ENCODE measurements around the gene LILRB1. TPM values are rescaled to one million over a fixed set of nuclear protein-coding genes. Genes with fewer than 3 reads are reported as not detected.
"Not testable (repeated sequence)": the region's sequence is repeated elsewhere in the genome, so short reads cannot be mapped to it uniquely, and the experiment has no call there.

Gene LILRB1
- total and polyA plus RNA-seq, 2 donors from 2014 or later, result 0.41 to 10.9 TPM

- intact Hi-C loops (cut with DNase I); H3K9ac ChIP-seq (ENCODE audit: low read length in 3 of 3); H3K27me3 ChIP-seq (ENCODE audit: control insufficient read depth, insufficient read depth, low read length); FAIRE-seq; H3K4me1 ChIP-seq (ENCODE audit: control insufficient read depth in 2 of 3, insufficient read depth in 2 of 3, low read depth in 1 of 3, low read length in 3 of 3); H3K4me3 ChIP-seq (ENCODE audit: low read length in 3 of 3); H3K9me3 ChIP-seq (ENCODE audit: control insufficient read depth in 2 of 3, insufficient read depth in 1 of 3, low read length in 3 of 3); H3K27ac ChIP-seq (ENCODE audit: low read depth in 2 of 2, low read length in 2 of 2); H3K36me3 ChIP-seq (ENCODE audit: control insufficient read depth in 2 of 3, insufficient read depth in 3 of 3, low read length in 3 of 3): not testable (repeated sequence)
- peak in 1 of 5 donors; percentile 22 for DNase-seq
Observed at GRCh38 chr19:54624934-54625730, 5.2 kb upstream of the LILRB1 start.

GRCh38 chr19:54626757-54627156 lies 3.5 kb upstream of the LILRB1 start:
- Histone ChIP-seq H3K9me3 (ENCODE audit: control insufficient read depth in 2 of 3, insufficient read depth in 1 of 3, low read length in 3 of 3) (no peaks in the 10 kb centered on the region), H3K27me3 (ENCODE audit: control insufficient read depth, insufficient read depth, low read length) (no peaks in the 10 kb centered on the region), H3K27ac (ENCODE audit: low read depth in 2 of 2, low read length in 2 of 2) (no peak overlapping the region), H3K4me1 (ENCODE audit: control insufficient read depth in 2 of 3, insufficient read depth in 2 of 3, low read depth in 1 of 3, low read length in 3 of 3) (no peaks in the 10 kb centered on the region), H3K9ac (ENCODE audit: low read length in 3 of 3) (no peak overlapping the region), H3K4me3 (ENCODE audit: low read length in 3 of 3) (no peak overlapping the region), H3K36me3 (ENCODE audit: control insufficient read depth in 2 of 3, insufficient read depth in 3 of 3, low read length in 3 of 3) (no peaks in the 10 kb centered on the region)
- peak in 1 of 5 donors; percentile 51 for DNase-seq
- no peak for FAIRE-seq
- intact Hi-C loops (cut with DNase I), result no loop called here
- TF ChIP-seq CTCF (IDR thresholded peaks at IDR 0.05; ENCODE audit: borderline replicate concordance, extremely low read depth, insufficient read depth), result no peak

GRCh38 chr19:54627912-54628311 lies 2.4 kb upstream of the LILRB1 start:
- DNase-seq, result peak in 2 of 5 donors; percentile 2 to 20
- H3K27me3 ChIP-seq (ENCODE audit: control insufficient read depth, insufficient read depth, low read length); FAIRE-seq; H3K4me1 ChIP-seq (ENCODE audit: control insufficient read depth in 2 of 3, insufficient read depth in 2 of 3, low read depth in 1 of 3, low read length in 3 of 3); H3K27ac ChIP-seq (ENCODE audit: low read depth in 2 of 2, low read length in 2 of 2); H3K9ac ChIP-seq (ENCODE audit: low read length in 3 of 3); H3K4me3 ChIP-seq (ENCODE audit: low read length in 3 of 3); H3K9me3 ChIP-seq (ENCODE audit: control insufficient read depth in 2 of 3, insufficient read depth in 1 of 3, low read length in 3 of 3); intact Hi-C loops (cut with DNase I); H3K36me3 ChIP-seq (ENCODE audit: control insufficient read depth in 2 of 3, insufficient read depth in 3 of 3, low read length in 3 of 3): not testable (repeated sequence)

- Histone ChIP-seq H3K27ac (ENCODE audit: low read depth in 2 of 2, low read length in 2 of 2) (no peak overlapping the region), H3K27me3 (ENCODE audit: control insufficient read depth, insufficient read depth, low read length) (no peaks in the 10 kb centered on the region), H3K36me3 (ENCODE audit: control insufficient read depth in 2 of 3, insufficient read depth in 3 of 3, low read length in 3 of 3) (no peaks in the 10 kb centered on the region), H3K9ac (ENCODE audit: low read length in 3 of 3) (no peak overlapping the region), H3K4me3 (ENCODE audit: low read length in 3 of 3) (no peak overlapping the region), H3K9me3 (ENCODE audit: control insufficient read depth in 2 of 3, insufficient read depth in 1 of 3, low read length in 3 of 3) (no peaks in the 10 kb centered on the region), H3K4me1 (ENCODE audit: control insufficient read depth in 2 of 3, insufficient read depth in 2 of 3, low read depth in 1 of 3, low read length in 3 of 3) (no peaks in the 10 kb centered on the region)
- intact Hi-C loops (cut with DNase I), result no loop called here
- TF ChIP-seq CTCF (IDR thresholded peaks at IDR 0.05; ENCODE audit: borderline replicate concordance, extremely low read depth, insufficient read depth), result no peak
- DNase-seq (no peak), FAIRE-seq (no peak)
Observed at GRCh38 chr19:54630782-54631181, 498 bp downstream of the LILRB1 start.

GRCh38 chr19:54631489-54632337 lies 1.4 kb downstream of the LILRB1 start:
- H3K9me3 ChIP-seq (ENCODE audit: control insufficient read depth in 2 of 3, insufficient read depth in 1 of 3, low read length in 3 of 3), result not testable (repeated sequence)

GRCh38 chr19:54632517-54632916 lies 2.2 kb downstream of the LILRB1 start:
- H3K27me3 ChIP-seq (ENCODE audit: control insufficient read depth, insufficient read depth, low read length); H3K27ac ChIP-seq (ENCODE audit: low read depth in 2 of 2, low read length in 2 of 2); FAIRE-seq; H3K36me3 ChIP-seq (ENCODE audit: control insufficient read depth in 2 of 3, insufficient read depth in 3 of 3, low read length in 3 of 3); H3K4me1 ChIP-seq (ENCODE audit: control insufficient read depth in 2 of 3, insufficient read depth in 2 of 3, low read depth in 1 of 3, low read length in 3 of 3); H3K9me3 ChIP-seq (ENCODE audit: control insufficient read depth in 2 of 3, insufficient read depth in 1 of 3, low read length in 3 of 3); H3K9ac ChIP-seq (ENCODE audit: low read length in 3 of 3); H3K4me3 ChIP-seq (ENCODE audit: low read length in 3 of 3); DNase-seq; intact Hi-C loops (cut with DNase I): not testable (repeated sequence)

More at GRCh38 chr19:54631489-54632337, 1.4 kb downstream of the LILRB1 start:
- DNase-seq, result peak in 1 of 5 donors; percentile 50
- FAIRE-seq; H3K36me3 ChIP-seq (ENCODE audit: control insufficient read depth in 2 of 3, insufficient read depth in 3 of 3, low read length in 3 of 3); H3K4me3 ChIP-seq (ENCODE audit: low read length in 3 of 3); H3K4me1 ChIP-seq (ENCODE audit: control insufficient read depth in 2 of 3, insufficient read depth in 2 of 3, low read depth in 1 of 3, low read length in 3 of 3); intact Hi-C loops (cut with DNase I); H3K27me3 ChIP-seq (ENCODE audit: control insufficient read depth, insufficient read depth, low read length); H3K9ac ChIP-seq (ENCODE audit: low read length in 3 of 3); H3K27ac ChIP-seq (ENCODE audit: low read depth in 2 of 2, low read length in 2 of 2): not testable (repeated sequence)
